Suppressor macrophage (primary cell): ENCODE data around the gene MEAK7.
"Not testable (repeated sequence)": the region's sequence is repeated elsewhere in the genome, so short reads cannot be mapped to it uniquely, and the experiment has no call there.

ENCODE experiments used
- DNase-seq, 4 experiments: peaks; one replicate each; pipeline ENCODE4 v3.0.0-alpha.2; 2020 to 2022

MEAK7 gene

GRCh38 chr16:84532855-84533486 lies 28.5 kb upstream of the MEAK7 start:
- DNase-seq = no peak

DNA sequence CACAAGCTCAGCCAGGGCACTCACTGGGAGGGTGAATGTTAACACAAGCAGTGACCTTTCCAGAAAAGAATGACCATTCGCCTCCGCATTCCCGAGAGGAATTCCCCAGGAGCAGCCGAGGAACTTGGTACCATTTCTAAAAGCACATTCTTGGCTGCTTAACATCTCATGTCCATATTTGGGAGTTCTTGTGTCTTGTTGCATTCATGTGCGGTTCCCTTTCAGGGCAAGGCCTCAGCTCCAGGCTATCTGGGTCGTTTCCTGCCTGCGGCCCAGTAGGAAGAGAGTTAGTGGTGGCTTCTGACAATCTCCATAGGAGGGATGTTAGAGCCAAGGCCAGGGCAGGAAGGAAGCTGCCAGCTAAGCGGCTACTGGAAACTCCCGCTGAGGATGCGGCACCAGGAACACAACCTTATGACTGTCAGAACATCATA lies 27.8 kb upstream of the MEAK7 start:
- peak; percentile 75 to 85 (median 82) for DNase-seq

DNA sequence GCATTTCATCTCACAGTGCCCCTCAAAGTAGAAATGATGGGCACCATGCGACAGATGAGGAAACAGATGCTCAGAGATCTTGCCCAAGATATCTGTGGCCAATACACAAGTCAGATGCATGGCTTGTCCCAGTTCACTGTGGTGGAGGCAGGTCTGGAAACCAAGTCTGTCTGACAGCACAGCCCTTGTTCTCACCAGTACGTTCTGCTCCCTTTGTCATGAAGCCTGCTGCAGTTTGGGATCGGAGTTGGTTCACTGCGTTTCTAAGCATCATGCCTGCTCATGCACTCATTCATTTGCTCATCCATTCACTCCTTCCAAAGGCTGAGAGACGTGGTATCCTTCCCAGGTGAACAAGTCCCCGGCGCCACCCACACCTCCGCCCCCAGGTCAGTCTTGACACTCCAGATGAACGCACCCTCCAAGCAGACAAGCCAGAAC lies 27.2 kb upstream of the MEAK7 start:
- no peak for DNase-seq

DNA sequence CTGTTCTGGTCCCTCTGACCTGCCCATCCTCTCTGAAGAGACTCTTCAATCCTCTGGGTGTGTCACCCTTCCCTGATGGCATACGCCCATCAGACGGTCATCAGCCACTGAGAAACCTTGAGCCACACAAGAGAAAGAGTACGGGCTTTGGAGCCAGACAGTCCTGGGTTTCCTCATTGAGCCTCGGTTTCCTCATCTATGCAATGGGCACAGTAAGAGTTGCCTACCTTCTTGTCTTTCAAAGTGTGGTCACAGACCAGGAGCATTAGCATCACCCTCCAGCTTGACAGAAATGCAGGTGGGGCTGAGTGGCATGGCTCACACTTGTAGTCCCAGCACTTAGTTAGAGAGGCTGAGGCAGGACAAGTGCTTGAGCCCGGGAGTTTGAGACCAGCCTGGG lies 26.1 kb upstream of the MEAK7 start:
- no peak for DNase-seq

DNA sequence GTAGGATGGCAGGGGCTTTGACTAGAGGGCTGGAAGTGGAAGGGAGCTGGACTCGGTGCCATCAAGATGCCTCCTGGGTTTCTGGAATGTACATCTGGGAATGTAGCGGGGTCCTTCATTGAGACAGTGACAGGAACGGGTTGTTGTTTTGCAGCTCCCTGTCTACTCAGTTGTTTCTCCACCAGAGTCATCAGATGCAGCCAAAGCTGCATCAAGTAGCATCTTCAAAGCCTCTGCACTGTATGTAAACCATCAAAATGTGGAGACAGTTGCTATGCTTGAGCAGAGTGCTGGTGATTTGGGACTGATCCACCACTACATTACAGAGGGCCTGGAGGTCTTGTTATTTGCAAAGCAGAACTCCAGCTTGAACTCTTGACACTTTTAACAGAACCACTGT lies 25.1 kb upstream of the MEAK7 start:
- no peak for DNase-seq

DNA sequence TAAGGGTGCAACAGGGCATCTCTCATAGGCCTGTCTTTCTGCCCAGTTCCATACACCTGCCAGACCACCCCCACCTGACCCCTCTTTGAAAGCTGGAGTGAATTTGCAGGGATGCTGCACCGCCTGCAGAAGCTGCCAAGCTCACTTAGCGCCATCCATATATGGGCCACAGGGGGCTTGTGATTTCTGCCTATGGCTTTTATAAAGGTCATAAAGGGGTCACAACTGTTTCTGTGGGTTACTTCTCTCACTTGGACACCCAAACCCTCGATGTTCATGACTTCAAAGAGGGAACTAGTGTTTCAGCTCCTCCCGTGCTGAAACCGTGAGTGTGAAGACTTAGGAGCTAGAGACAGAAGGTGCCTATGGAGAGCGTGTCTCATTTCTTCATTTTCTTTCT lies 23.9 kb upstream of the MEAK7 start:
- DNase-seq = peak; percentile 48 to 74 (median 56)

- peak; percentile 59 to 81 (median 72) for DNase-seq
These were observed 23.2 kb upstream of the MEAK7 start for GRCh38 chr16:84527532-84528269.

DNA sequence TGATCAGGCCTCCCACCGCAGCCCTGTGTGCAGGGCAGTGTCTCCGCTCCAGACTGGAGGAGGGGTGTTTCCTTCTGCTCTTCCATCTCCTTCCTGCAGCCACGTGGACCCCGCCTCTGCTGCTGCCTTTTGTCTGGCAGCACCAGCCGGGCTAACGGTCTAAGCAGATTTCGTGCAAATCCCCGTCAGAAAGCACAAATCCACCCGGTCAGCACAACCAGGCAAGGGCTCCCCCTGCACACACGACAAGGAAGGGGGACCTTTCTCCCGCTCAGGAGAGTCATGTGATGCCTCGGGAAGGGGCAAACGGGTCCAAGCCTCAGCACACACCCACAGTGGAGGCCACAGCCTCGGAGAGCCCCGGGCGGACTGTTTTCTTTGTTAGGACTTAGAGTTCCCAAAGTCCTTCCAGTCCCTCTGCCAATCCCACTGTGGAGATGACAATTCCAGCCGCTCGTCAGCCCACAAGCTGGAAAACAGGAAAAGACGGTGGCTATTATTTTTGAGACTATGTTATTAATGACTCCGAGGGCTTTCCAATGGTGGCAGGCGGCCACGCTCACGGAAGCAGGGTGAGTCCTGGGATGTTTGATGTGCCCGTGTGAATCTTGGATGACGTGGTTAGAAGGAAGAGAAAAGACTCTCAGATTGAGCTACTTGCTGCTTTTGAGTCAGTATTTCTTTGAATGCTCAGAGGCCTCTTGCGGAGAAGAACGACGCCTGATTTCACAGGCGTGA lies 22.5 kb upstream of the MEAK7 start:
- peak; percentile 39 to 53 (median 46) for DNase-seq

- not testable (repeated sequence) for DNase-seq
These were observed 20.6 kb upstream of the MEAK7 start for GRCh38 chr16:84524941-84525581.

DNA sequence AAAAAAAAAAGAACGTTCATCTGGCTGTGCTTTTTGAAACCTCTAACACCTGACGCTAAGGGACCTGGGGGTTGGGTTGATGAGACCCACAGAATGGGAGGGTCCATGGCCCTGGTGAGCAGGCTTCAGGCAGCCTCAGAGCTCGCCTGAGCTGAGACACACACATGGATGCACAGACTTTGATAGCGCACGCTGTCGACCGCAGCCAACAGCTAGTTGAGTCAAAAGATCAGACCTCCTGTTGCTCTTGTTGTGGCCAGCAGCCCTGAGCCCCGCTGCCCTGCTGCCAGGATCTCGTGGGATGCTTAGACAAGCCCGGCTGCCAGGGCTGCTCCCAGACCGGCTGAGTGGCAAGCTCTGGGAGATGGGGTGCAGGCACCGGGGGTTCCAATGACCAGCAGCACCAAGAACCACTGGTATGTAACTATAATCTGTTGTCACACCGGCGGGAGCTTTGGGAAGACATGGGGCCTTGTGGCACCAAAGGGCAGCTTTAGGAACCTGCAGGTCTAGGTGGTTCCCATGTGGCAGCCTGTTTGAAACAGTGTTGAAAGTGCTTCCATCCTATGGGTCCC lies 20.0 kb upstream of the MEAK7 start:
- DNase-seq = no peak

DNA sequence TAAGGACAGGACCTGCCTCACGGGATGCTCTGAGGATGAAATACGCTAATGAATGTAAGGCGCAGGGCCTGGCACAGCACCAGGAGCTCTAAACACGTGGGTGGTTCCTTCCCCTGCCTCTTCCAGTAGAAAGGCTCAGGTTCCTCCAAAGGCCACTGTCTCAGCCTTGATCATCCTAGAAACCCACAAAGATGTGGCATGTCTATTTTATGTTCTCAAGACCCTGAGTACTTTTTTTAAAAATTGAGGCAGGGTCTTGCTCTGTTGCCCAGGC lies 17.0 kb upstream of the MEAK7 start:
- DNase-seq = peak in 1 of 4 experiments; percentile 25

- DNase-seq = no peak
These were observed 16.5 kb upstream of the MEAK7 start for GRCh38 chr16:84520725-84521496.

- no peak for DNase-seq
These were observed 15.4 kb upstream of the MEAK7 start for GRCh38 chr16:84519855-84520254.

DNA sequence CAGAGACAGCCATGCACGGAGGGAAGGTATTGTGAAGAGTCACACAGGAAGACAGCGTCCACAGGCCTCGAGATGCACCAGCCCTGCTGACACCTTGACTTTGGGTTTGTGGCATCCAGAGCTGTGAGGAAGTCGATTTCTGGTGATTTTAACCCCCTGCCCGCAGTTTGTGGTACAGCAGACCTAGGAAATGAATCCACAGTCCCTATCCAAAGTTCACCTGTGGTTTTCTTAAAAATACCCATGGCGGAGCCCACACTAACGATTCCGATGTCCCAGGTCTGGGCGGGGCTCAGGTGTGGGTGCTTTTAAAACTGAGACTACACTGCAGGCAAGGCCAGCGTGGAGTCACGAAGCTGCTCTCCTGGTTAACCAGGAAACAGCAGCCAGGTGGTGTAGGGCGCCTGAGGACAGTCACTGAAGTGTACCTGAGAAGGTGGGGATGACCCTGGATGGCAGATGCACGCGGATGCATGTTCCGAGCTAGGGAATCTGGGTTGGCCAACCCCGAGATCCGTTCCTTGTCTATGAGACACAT lies 14.4 kb upstream of the MEAK7 start:
- no peak for DNase-seq

GRCh38 chr16:84518220-84518619 lies 13.8 kb upstream of the MEAK7 start:
- DNase-seq = not testable (repeated sequence)

- DNase-seq = no peak
These were observed 12.9 kb upstream of the MEAK7 start for GRCh38 chr16:84517366-84517765.

- peak; percentile 63 to 78 (median 72) for DNase-seq
These were observed 10.7 kb upstream of the MEAK7 start for GRCh38 chr16:84514874-84515835.

DNA sequence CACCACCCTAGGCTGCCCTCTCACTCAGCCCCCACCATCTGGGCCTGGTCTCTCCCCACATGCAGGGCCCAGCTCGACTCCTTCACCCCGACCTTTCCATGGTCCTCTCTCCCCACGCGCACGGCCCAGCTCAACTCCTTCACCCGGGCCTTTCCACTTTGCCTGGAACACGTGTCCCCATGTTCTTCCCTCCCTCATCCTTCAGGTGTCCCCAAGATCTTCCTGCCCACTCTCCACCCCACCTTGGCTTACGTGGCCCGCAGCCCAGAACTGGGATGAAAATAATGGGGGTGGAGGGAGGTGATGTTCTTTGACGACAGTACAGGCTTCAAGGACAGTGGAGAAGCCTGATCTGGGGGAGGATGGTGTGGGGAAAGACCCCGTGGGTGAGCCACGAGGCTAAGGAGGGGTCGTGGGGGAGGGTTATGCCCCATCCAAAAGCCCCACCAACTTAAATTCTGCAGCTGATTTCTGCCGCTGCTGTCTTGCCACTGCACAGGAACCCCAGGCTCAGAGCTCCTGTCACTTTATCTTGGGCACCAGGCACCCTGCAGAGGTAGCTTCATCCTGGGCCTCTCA lies 9.9 kb upstream of the MEAK7 start:
- DNase-seq = peak in 1 of 4 experiments; percentile 25

- DNase-seq = no peak
These were observed 9.2 kb upstream of the MEAK7 start for GRCh38 chr16:84513666-84514065.

DNA sequence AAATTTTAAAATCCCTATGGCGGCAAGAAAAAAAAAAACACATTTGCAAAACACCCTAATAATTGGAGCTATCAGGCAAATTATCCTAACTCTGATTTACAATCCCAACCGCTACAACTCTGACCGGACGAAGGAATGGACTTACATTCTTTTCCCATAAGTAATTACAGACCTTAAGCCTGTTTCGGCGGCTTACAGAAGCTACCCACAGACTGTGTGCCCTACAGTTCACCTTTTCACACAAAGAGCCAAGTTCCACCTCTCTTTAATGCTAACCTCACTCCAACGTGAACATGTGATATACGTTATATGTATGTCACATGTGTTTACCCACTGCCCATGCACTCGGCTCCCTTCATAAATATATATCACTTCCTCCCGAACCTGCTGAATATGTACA lies 8.7 kb upstream of the MEAK7 start:
- DNase-seq = no peak
